ENCODE measurements around the gene PXMP2. TPM values are rescaled to one million over a fixed set of nuclear protein-coding genes. Genes with fewer than 3 reads are reported as not detected.

The PXMP2 gene
- 10 to 100 TPM in 3 of 4 donors, 1 to 10 TPM in 1; 8.5 to 87.9 (median 29.4) TPM for total RNA-seq

DNA sequence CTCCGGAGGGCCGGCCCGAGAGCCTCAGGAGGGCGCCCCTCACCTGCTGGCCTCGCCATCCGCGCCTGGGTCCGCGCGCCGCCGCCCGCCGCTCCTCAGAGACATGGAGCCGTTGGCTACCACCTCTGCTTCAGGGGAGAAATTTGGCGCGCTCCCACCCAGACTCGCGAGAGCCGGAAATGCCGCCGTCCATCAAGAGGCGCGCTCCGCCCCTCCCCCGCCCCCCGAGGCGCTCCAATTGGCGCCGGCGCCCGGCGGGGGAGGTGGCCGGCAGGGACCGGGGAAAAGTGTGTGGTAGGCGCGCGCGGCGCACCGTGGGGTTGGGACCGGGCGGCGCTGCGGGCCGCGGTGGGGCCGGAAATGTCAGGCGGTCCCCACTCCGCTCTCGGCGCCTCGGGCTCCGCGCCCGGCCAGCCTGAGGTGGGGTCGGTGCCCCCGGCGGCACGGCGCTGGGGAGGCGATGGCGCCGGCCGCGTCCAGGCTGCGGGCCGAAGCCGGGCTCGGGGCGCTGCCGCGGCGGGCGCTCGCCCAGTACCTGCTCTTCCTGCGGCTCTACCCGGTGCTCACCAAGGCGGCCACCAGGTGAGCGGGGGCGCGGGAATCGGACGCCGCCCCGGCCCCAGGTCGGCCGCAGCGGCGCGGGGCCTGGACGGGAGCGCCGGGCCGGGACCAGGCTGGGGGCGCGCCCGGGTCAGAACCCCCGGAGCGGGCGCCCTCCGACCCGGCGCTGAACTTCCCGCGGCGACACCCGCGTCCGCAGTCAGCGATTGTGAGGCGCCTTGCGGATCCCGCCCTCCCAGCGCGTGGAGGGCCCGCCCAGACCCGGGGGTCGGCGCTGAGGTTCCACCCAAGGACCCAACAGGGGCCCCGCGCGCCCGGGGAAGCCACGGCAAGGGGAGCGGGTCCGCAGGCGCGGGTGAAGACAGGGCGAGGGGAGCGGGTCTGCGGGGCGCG lies at the start of gene PXMP2, which contains the start of gene POLE:
PXMP2 (plus strand) TSS at position 377 of the 954 bp plus-strand sequence; CDS start at position 461, 84 bp downstream.
POLE (minus strand) TSS at position 132 of the 954 bp plus-strand sequence; CDS start at position 105, 27 bp downstream.
- TF ChIP-seq POLR2A (IDR thresholded peaks at IDR 0.05), result peak in 1 of 2 donors; percentile 60
- TF ChIP-seq, protein P1, sequence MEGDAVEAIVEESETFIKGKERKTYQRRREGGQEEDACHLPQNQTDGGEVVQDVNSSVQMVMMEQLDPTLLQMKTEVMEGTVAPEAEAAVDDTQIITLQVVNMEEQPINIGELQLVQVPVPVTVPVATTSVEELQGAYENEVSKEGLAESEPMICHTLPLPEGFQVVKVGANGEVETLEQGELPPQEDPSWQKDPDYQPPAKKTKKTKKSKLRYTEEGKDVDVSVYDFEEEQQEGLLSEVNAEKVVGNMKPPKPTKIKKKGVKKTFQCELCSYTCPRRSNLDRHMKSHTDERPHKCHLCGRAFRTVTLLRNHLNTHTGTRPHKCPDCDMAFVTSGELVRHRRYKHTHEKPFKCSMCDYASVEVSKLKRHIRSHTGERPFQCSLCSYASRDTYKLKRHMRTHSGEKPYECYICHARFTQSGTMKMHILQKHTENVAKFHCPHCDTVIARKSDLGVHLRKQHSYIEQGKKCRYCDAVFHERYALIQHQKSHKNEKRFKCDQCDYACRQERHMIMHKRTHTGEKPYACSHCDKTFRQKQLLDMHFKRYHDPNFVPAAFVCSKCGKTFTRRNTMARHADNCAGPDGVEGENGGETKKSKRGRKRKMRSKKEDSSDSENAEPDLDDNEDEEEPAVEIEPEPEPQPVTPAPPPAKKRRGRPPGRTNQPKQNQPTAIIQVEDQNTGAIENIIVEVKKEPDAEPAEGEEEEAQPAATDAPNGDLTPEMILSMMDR (IDR thresholded peaks at IDR 0.05), result peak in 3 of 4 experiments; percentile 10 to 17 (median 12)
- H3K36me3 ChIP-seq, result no peaks in the 10 kb centered on the region
- peak within 1 kb of the TSS; percentile 34 to 68 for H3K27ac ChIP-seq
- H3K9me3 ChIP-seq, result no peaks in the 10 kb centered on the region
- peaks cover 0 to 12% of the 10 kb centered on the region in 2 donors for H3K4me1 ChIP-seq
- H3K4me3 ChIP-seq, result peak within 1 kb of the TSS; percentile 47 to 66
- H3K27me3 ChIP-seq, result no peaks in the 10 kb centered on the region
- peak; percentile 96 to 97 for DNase-seq
- intact Hi-C loops (cut with DNase I; ENCODE audit: low total_unique reads), result no loop called here

DNA sequence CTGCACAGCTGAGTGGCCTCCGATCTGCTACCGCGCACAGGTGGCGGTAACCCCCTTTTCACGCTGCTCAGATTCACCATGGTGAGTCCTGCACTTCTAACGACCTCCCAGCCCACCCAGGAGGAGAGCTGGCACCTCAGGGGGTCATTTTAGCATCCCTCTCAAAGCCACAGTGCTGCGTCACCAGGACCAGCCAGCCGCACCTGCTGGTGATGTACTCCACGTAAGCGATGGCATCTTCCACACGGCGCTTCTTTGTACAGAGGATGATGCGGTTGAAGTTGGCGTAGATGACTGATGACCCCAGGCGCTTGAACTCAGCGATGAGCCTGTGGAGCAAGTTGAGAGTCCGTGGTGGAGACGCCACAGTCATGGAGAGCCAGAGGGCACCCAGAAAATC lies 49.6 kb upstream of the PXMP2 start:
- no peaks in the 10 kb centered on the region for H3K27me3 ChIP-seq
- no peaks in the 10 kb centered on the region for H3K36me3 ChIP-seq
- no peaks in the 10 kb centered on the region for H3K9me3 ChIP-seq
- intact Hi-C loops (cut with DNase I; ENCODE audit: low total_unique reads), result no loop called here
- H3K4me1 ChIP-seq, result no peaks in the 10 kb centered on the region
- no peak overlapping the region for H3K4me3 ChIP-seq
- H3K27ac ChIP-seq, result no peak overlapping the region
- no peak for DNase-seq
- no peak for TF ChIP-seq POLR2A (IDR thresholded peaks at IDR 0.05)
- TF ChIP-seq, protein P1 (IDR thresholded peaks at IDR 0.05), result no peak

DNA sequence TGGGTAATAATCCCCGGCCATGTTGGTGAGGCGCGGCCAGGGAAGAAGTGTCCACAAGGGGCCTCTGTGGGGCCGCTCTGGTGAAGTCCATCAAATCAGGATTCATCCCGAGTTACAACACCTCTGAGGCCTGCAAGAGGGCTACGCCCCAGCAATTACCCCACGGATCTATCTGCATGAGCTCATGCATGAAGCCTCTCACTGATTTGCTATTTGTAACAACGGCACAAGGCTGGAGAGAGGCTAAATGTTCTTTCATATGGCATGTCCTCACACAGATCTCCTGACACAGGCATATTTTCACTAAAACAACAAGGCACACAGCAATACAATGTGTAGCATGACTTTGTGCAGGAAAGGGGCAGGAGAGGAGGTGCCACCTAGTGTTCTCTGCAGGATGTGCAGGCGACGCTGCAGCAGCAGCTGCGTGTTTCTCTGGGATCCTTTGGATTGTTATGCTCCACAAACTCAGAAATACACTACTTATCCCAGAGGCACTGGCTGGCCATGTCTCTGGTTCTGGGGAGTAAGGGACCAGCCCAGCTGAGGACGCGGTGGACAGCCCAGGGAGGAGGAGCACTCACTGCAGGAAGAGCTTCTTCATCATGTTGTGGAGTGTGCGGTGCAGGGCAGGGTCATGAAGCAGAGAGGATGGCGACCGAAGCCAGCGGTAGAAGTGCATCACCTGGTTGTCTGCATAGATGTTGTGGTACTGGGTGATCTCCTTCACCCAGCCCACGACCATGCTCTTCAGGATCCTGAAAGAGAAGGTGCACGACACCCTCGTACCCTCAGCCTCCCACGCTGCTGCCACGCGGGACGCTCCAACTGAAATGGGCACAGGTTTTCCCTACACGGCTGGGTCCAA lies 48.6 kb upstream of the PXMP2 start:
- no peak overlapping the region for H3K27ac ChIP-seq
- intact Hi-C loops (cut with DNase I; ENCODE audit: low total_unique reads), result no loop called here
- no peak overlapping the region for H3K4me3 ChIP-seq
- peak; percentile 35 to 58 for DNase-seq
- H3K27me3 ChIP-seq, result no peaks in the 10 kb centered on the region
- H3K4me1 ChIP-seq, result no peaks in the 10 kb centered on the region
- TF ChIP-seq POLR2A (IDR thresholded peaks at IDR 0.05), result no peak
- TF ChIP-seq, protein P1 (IDR thresholded peaks at IDR 0.05), result peak; percentile 39 to 51 (median 46)
- no peaks in the 10 kb centered on the region for H3K9me3 ChIP-seq
- no peaks in the 10 kb centered on the region for H3K36me3 ChIP-seq

DNA sequence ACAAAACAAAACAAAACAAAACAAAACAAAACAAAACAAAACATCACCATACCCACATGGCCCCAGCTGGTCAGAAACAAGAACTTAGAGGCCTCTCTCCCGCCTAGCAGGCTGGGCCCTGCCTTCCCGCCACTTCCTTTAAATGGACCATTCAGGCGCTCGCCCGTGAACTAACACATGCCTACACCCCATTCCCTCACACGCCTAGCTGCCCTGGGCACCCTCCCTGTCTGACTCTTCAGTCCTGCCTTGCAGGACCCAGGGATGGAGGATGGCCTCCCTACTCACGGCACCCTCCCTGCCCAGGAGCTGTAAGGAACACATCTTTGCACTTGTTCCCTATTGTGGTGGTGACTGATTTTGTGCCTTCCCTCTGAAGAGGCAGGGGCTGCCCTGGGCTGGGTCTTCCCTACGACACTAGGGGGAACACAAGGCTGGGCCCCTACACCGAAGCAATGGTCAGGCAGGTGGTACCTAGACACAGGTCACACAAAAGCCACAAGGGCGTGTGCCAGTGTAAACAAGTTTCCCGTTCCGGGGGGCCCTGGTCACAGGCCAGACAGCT lies 47.3 kb upstream of the PXMP2 start:
- intact Hi-C loops (cut with DNase I; ENCODE audit: low total_unique reads), result no loop called here
- H3K4me1 ChIP-seq, result no peaks in the 10 kb centered on the region
- H3K27ac ChIP-seq, result no peak overlapping the region
- no peaks in the 10 kb centered on the region for H3K36me3 ChIP-seq
- TF ChIP-seq, protein P1 (IDR thresholded peaks at IDR 0.05), result no peak
- TF ChIP-seq POLR2A (IDR thresholded peaks at IDR 0.05), result no peak
- H3K4me3 ChIP-seq, result no peak overlapping the region
- no peaks in the 10 kb centered on the region for H3K9me3 ChIP-seq
- DNase-seq, result no peak
- H3K27me3 ChIP-seq, result no peaks in the 10 kb centered on the region

Data from uterus (tissue), 4 donors.